HPDE6-E6E7 (cell line): Measurements from ENCODE around the gene TRIM9.

ENCODE experiments used
- DNase-seq: peaks from one replicate; pipeline ENCODE4 v3.0.0; 2011; ENCODE audit warnings: missing footprints; ENCODE audit errors: extremely low spot score

The TRIM9 gene

DNA sequence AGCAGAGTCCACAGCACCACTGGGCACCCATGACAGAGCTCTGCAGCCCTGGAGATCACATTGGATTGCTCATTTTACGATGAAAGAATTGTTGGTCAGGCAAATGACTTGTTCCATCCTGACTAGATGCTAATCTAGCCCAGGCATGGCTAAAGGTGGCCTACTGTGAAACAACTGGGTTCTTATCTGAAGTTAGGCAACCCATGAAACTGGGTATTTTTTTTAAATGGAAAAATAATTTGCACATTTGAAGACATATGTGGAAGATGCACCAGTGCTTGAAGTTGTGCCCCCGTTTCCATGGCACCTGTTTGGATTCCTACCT lies 158.9 kb downstream of the TRIM9 start:
- no peak for DNase-seq

DNA sequence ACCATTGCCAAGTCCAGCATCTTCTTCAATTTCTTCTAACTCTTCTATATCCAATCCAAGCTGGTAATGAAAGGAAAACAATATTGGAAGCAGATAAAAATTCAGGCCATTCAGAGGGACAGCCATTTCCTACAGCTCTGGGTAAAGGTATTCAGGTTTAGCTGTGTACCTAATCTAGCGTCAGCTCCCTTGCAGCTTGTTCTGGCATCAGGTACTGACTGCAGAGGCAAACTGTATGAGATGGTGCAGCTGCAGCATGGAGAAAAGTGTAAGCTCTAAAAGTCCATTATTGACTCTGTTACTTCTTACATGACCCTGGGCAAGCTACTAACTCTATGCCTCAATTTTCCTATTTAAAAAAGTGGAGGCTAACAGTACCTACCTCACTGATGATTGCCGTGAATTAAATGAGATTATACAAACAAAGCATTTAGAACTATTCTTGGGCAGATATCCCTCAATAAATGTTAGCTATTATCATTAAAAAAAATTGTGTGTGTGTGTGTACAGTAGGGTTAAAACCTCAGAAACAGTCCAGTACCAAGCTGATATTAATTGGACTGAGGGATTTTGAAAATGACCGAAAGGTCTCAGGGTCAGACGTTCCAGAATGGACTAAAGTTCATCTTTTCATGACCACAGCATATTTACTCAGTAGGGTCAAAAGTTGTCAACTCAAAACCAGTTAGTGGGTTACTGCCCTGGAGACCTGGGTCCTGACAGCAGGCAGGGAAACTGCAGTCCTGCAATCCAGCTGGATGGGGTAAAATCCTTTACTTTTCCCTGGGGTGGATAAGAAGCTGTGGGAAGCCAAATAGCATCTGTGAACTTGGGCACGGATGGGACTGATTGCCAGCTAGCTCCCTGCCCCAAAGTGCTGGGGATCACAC lies 159.5 kb downstream of the TRIM9 start:
- no peak for DNase-seq

DNA sequence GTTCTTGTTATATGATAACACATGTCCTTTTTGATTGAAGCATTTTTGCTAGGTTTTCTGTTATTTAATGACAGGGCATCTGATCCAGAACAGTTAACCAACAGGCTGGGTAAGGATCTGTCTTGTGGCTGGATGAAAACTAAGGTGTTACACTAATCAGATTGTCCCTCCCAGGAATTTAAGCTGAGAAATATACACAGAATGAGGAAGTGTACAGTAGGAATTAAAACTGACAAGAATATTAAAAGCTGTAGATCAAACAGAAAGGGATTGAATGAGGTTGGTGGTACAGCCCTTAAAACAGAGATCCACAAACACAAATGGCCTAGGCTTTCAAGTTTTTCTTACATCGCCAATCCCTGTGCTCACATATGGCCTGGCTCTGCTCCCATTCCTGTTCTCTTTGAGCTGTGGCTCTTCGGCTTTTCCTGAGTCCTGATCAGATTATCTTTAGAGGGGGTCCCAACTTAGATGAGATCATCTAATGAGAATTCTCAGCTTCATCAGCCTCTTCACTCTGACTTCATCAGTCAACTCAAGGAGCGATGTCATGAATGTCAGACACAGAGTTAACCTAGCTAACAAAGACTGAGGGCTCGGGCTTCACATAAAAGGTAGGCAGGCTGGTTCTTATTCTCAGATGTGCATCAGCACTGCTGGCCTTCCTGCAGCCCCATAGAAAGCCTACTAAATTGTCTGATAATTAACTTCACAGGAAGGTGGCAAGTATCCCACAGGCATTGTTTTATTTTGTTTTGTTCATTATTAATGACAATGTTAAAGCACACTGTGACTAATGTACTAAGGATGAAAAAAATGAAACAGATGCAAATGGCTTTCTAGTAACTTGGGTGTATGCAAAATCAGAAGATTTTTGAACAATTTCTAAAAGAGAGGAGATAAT lies 162.1 kb downstream of the TRIM9 start:
- DNase-seq, result no peak

DNA sequence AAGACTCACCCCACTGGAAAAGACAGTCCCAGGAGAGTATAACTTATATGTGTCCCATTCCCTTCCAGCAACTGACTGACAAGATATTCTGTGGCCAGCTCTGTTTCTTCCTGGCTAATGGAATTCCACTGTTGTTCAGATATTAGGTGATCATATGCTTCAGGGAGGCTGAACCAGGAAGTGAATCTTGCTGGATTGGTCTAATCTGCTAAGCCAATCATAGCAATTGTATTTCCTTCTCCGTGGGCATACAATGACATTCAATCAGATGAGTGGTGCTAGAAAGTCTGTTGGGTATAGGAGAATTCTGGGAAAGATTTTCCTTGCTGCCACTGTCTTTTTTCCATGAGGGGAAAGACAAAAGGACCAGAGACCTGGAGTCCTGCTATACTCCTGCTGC lies 162.7 kb downstream of the TRIM9 start:
- DNase-seq, result no peak

DNA sequence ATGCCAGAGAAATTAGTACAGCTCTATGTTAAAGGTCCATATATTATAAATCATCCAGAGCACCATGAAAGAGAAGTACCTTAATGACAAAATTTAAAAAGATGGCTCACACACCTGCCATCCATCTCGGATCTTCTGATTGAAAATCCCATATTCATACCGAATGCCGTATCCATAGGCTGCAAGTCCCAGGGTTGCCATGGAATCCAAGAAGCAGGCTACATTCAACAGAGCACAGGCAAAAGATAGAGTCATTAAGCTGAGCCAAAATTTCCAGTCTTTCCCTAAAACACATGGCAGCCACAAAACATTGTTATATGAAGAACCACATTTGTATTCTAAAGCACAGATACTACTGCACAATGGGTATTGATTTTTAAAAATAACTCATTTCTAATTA lies 163.3 kb downstream of the TRIM9 start:
- no peak for DNase-seq

DNA sequence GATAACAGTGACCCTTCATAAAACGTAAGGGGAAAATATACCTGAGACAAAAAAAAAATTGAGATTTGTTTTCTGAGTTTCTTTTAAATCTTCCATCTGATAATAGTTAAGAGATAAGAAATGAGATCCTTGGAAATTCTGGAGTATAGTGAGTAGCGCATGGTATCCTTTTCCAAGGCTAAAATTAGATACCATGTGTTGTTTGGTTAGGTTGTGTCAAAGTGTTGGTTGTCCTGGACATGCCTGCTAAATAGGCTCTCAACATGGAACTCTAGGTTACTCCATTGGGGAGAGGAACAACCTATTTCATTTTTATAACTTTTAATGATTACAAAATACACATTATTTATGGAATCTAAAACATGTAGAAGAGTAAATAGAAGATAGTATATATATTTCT lies 165.4 kb downstream of the TRIM9 start:
- DNase-seq, result no peak

DNA sequence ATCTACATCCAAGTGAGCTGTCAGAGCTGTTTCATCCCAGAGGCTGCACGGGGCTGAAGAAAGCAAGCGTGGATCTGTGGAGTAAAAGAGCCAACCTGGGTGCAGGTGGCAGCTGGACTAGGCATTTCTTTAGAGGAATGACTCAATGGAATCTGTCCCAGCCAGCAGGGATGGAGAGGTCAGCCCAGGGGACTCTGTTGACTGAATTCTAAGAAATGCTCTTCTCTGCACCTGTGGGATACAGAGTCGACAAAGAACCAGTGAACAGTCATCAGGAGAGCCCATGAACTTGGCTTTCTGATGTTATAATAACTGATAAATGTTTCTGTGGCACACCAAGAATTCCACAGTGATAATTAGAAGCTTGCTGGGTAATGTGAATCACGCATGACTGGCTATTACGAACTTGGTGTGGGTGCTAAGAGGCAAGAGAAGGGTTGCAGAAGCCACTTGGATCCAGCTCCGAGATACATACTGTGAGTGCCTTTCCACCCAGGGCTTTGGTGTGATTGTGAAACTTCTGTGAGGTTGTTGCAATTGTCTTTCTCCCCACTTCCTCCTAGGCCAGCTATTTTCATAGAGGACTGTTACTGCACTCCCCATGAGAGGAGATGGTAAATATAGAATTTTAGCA lies 166.8 kb downstream of the TRIM9 start:
- no peak for DNase-seq

DNA sequence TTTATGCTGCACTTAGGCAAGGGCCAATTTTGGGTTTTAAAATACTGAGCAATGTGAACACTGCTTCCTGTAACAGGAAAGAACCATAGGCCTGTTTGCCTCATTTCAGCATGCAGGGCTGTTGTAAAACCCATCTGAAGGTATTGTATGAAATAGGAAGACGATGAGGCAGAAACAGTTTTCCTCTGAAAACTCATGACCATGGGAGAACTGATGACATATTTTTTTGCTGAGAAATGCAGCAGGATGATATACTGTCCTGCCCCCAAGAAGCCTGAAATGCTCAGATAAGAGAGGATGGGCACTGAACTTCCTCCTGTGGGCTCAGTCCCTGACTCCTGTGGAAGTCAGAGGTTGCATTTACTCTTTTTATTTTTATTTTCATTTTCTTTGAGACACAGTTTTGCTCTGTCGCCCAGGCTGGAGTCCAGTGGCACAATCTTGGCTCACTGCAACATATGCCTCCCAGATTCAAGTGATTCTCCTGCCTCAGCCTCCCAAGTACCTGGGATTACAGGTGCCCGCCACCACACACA lies 168.0 kb downstream of the TRIM9 start:
- DNase-seq, result no peak
